Tibial nerve (tissue), 4 donors: ENCODE results near the gene OGFR. TPM values are rescaled to one million over a fixed set of nuclear protein-coding genes. Genes with fewer than 3 reads are reported as not detected.
A peak's percentile ranks its signal among the peaks of the same experiment; 100 is the strongest.

ENCODE experiments used
- DNase-seq, 2 donors: peaks; one replicate each; pipeline ENCODE4 v3.0.0-alpha.2; 2019; ENCODE audit warnings: low spot score in 2 of 2
- H3K27ac ChIP-seq, 4 donors: fragments of 200-600 bp; sonication (generic) in 3 of 4; one replicate each; pipeline ENCODE4 v1.5.1; 2017 to 2019; ENCODE audit warnings: mild to moderate bottlenecking in 1 of 4
- H3K27me3 ChIP-seq, 2 donors: fragments of 200-600 bp; sonication (generic) in 1 of 2; one replicate each; pipeline versions ENCODE4 v1.5.1 to v1.6.0; 2017 to 2019
- H3K36me3 ChIP-seq, 3 donors: fragments of 200-600 bp; sonication (generic); one replicate each; pipeline ENCODE4 v1.5.1; 2018 to 2019
- H3K4me1 ChIP-seq, 4 donors: fragments of 200-600 bp; sonication (generic) in 3 of 4; one replicate each; pipeline ENCODE4 v1.5.1; 2017 to 2019
- H3K4me3 ChIP-seq, 4 donors: fragments of 200-600 bp; sonication (generic) in 3 of 4; one replicate each; pipeline ENCODE4 v1.5.1; 2017 to 2019; ENCODE audit warnings: mild to moderate bottlenecking in 1 of 4, moderate library complexity in 1 of 4
- H3K9me3 ChIP-seq, 4 donors: fragments of 200-600 bp; sonication (generic) in 3 of 4; one replicate each; pipeline ENCODE4 v1.5.1; 2017 to 2019
- CTCF ChIP-seq, 5 experiments: fragments of 200-600 bp in 3 of 5; fragments of 450-650 bp in 2 of 5; sonication (generic) in 3 of 5; IDR thresholded peaks; one replicate each; pipeline ENCODE4 v1.5.1; 2016 to 2019; ENCODE audit warnings: antibody characterized with exemption in 5 of 5, mild to moderate bottlenecking in 3 of 5, moderate library complexity in 2 of 5
- EP300 ChIP-seq, 2 donors: sonication (generic); formaldehyde crosslinking; IDR thresholded peaks; one replicate each; pipeline ENCODE4 v1.6.1; 2017; ENCODE audit warnings: antibody characterized with exemption in 2 of 2, mild to moderate bottlenecking in 1 of 2
- POLR2A ChIP-seq, 2 donors: fragments of 450-650 bp; IDR thresholded peaks; one replicate each; pipeline ENCODE4 v1.6.1; 2017; ENCODE audit warnings: antibody characterized with exemption in 2 of 2, mild to moderate bottlenecking in 2 of 2, moderate library complexity in 2 of 2
- WGBS, 2 donors: methylation state at CpG; one replicate each; pipeline ENCODE4 v1.1.5; 2018; 5-methylcytosine and 5-hydroxymethylcytosine counted together
- total RNA-seq, 4 donors: library from RNA; depleted of rRNA; stranded (reverse); fragments of >200 nt; gene quantifications; one replicate each; pipeline ENCODE4 v1.1.0, GENCODE V29; 2016

The OGFR gene
- total RNA-seq, 4 donors from 2014 or later: 67.1 to 108 (median 80.8) TPM

DNA sequence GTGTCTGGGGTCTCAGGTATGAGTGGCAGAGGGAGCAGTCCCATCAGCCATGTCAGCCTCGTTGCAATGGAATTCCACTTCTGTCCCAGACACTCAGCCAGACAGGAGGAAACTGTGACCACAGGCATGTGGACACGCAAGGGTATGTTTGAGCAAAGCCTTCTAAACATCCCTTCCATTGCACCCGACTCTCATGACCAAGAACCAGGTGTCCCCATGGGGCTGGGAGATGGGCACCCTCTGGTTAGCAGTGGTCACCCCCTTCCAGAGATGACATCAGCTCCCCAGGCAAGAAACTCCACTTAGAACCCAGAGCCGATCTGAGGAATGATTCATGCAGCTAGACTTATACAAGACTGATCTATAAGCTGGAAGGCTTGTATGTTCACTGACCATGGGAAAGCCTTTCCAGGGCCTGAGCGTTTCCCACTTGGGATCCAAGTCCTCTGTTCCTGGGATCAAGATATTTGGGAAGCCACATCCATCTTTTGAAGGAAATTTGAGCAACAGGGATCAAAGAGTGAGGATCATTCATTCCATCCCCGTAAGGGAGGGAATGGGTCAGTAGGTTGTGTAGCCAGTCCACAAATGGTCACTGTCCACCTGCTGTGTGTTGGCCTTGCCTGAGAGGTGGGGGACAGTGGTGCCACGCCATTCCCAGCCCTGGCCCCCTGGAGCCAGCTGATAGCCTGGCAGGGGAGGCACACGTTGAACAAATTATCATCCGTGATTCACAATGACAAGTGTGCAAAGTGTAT, 12.3 kb upstream of the OGFR start:
- 75% methylated on average over 9 of the region's 9 CpGs for WGBS, 2 donors
- no peak for DNase-seq
- Histone ChIP-seq H3K4me1 (peaks cover 3 to 50% (median 12%) of the 10 kb centered on the region in 4 donors), H3K27me3 (no peaks in the 10 kb centered on the region), H3K27ac (peak overlapping the region in 1 of 4 donors; percentile 98), H3K36me3 (peaks cover 0 to 2% (median 0%) of the 10 kb centered on the region in 3 donors), H3K9me3 (no peaks in the 10 kb centered on the region), H3K4me3 (no peak overlapping the region)
- TF ChIP-seq POLR2A (IDR thresholded peaks at IDR 0.05) (no peak), EP300 (IDR thresholded peaks at IDR 0.05) (no peak), CTCF (IDR thresholded peaks at IDR 0.05) (no peak)

DNA sequence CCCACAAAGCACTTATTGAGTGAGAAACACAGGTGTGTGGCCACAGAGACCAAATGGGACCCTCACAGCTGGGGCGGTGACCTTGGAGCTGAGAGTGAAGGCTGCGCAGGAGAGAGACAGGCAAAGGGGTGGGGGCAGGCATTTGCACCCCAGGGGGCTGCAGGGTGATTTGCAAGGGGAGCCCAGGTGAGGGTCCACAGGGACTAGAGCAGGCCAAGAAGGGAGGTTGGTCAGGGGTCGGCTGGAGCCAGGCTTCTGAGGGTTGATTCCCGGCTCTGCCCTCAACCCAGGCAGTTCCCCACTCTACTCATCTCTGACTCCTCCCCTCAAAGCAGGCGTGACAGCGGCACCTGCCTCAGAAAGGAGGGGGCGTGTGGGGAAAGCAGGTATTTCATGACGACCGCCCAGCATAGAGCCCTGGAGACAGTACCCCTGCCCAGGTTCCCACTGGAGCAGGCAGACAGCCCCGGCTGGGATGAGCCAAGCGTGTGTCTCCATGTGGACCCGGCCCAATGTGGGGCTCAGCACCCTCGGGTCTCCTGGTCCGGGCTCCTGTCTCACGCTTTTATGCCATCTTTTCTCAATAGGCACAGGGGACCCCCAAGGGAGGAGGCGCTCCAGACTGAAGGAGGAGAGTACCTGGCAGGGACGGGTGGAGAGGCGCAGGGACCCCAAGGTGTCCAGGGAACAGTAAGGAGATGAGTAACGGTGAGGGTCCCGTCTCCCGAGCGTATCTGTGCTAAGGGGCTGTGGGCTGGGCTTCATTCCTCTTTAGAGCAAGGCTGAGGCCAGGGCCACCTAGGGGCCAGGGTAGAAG, 11.5 kb upstream of the OGFR start:
- peaks cover 3 to 51% (median 16%) of the 10 kb centered on the region in 4 donors for H3K4me1 ChIP-seq

GRCh38 chr20:62793757-62794006, 11.0 kb upstream of the OGFR start:
- 45 to 67% methylated on average over 6 of the region's 7 CpGs for WGBS, 2 donors

More for the DNA sequence above, 11.5 kb upstream of the OGFR start:
- Histone ChIP-seq H3K9me3 (no peaks in the 10 kb centered on the region), H3K27ac (peak overlapping the region; percentile 87 to 98 (median 96)), H3K36me3 (peaks cover 0 to 9% (median 0%) of the 10 kb centered on the region in 3 donors), H3K4me3 (peak overlapping the region in 1 of 4 donors; percentile 87), H3K27me3 (no peaks in the 10 kb centered on the region)
- DNase-seq: no peak
- TF ChIP-seq POLR2A (IDR thresholded peaks at IDR 0.05): no peak
- no peak for TF ChIP-seq EP300 (IDR thresholded peaks at IDR 0.05)
- no peak for TF ChIP-seq CTCF (IDR thresholded peaks at IDR 0.05)
- 82 to 88% methylated on average over 21 to 22 of the region's 22 CpGs for WGBS, 2 donors

DNA sequence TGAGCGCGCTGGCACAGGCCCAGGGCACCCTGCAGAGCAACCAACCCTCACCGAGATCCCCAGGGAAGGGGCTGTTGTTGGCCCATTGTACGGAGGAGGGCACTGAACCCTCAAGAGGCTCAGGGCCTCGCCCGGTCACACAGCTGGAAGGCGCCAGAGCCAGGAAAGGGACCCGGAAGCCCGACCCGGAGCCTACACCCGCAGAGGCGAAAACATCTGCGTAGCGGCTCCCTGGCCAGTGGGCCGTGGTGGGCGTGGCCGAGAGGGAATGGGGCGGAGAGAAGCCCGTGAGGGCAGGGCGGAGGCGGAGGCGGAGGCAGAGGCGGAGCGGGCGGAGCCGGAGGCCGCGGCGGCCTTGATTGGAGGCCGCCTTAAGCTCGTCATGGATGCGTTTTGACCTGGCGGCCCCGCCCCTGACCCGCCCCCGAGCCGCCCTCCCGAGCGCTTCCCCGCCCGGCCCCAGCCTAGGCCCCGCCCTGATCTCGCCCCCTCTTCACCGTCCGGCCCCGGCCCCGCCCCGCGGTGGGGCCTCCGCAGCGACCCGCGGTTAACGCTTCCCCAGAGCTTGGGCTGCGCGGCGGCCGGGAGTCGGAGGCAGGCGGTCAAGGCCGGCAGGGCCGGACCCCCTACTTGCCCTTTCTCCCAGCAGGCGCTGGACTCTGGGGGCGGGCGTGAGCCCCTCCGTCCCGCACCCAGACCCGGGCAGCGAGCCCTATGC, 10.5 kb upstream of the OGFR start:
- Histone ChIP-seq H3K27ac (peak overlapping the region; percentile 96 to 99 (median 98)), H3K36me3 (peaks cover 0 to 20% (median 5%) of the 10 kb centered on the region in 3 donors), H3K27me3 (no peaks in the 10 kb centered on the region), H3K4me1 (peaks cover 3 to 44% (median 16%) of the 10 kb centered on the region in 4 donors), H3K4me3 (peak overlapping the region; percentile 65 to 87 (median 78)), H3K9me3 (no peaks in the 10 kb centered on the region)
- peak; percentile 94 to 96 for DNase-seq
- peak in 1 of 5 experiments; percentile 17 for TF ChIP-seq CTCF (IDR thresholded peaks at IDR 0.05)
- TF ChIP-seq POLR2A (IDR thresholded peaks at IDR 0.05): peak; percentile 87 to 95
- TF ChIP-seq EP300 (IDR thresholded peaks at IDR 0.05): peak; percentile 25 to 99
- WGBS, 2 donors: 0 to 1% methylated on average over 9 to 34 of the region's 69 CpGs

More at GRCh38 chr20:62793757-62794006, 11.0 kb upstream of the OGFR start:
- Histone ChIP-seq H3K4me1 (peaks cover 3 to 47% (median 16%) of the 10 kb centered on the region in 4 donors), H3K36me3 (peaks cover 0 to 15% (median under 1%) of the 10 kb centered on the region in 3 donors), H3K27ac (peak overlapping the region; percentile 87 to 98 (median 96)), H3K4me3 (peak overlapping the region in 3 of 4 donors; percentile 33 to 87 (median 80)), H3K9me3 (no peaks in the 10 kb centered on the region), H3K27me3 (no peaks in the 10 kb centered on the region)
- no peak for DNase-seq
- TF ChIP-seq POLR2A (IDR thresholded peaks at IDR 0.05) (no peak), EP300 (IDR thresholded peaks at IDR 0.05) (no peak), CTCF (IDR thresholded peaks at IDR 0.05) (no peak)
